NCI-H2227 (cell line): ENCODE results near the gene TPP1.
A peak's percentile ranks its signal among the peaks of the same experiment; 100 is the strongest.

ENCODE experiments used
- DNase-seq: peaks from one replicate; lab custom pipeline; 2025; ENCODE audit not compliant: unreplicated experiment; lab: John Stamatoyannopoulos, UW

Gene TPP1

DNA sequence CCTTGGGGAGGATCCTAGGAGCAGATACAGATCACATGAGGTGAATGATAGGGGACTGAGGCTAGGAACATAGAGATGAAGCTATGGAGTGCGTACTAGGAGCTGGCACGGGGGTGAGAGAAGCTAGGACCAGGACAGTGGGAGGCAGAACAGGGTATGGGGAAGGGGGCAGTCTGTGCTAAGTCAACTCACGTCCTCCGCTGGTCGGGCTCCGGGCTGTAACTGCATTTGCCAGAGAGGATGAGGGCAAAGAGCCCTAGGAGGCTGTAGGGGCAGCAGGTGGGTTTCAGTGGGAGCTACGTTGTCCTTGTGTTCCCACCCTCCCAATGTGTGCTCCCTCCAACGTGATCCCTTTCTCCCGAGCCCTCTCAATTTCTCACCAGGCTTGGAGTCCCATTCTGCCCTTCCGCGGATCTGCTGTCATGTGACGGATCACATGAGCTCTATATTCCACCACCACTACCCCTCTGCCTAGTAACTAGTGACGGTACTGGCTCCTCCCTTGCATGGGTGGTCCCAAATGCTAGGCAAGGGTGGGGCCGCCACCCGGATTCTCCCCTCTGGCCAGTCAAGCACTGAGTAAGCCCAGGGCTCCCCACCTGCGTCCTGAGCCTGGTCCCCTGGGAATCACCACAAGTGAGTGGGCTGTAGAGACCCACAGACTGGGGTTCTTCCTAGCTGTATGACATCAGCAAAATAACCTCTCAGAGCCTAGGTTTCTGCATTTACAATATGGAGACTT lies at the start of gene TPP1:
Gene TPP1 (minus strand): TSS at position 419 of the 742 bp plus-strand sequence. CDS start 22 bp downstream, at position 397.
- peak; percentile 98 for DNase-seq

DNA sequence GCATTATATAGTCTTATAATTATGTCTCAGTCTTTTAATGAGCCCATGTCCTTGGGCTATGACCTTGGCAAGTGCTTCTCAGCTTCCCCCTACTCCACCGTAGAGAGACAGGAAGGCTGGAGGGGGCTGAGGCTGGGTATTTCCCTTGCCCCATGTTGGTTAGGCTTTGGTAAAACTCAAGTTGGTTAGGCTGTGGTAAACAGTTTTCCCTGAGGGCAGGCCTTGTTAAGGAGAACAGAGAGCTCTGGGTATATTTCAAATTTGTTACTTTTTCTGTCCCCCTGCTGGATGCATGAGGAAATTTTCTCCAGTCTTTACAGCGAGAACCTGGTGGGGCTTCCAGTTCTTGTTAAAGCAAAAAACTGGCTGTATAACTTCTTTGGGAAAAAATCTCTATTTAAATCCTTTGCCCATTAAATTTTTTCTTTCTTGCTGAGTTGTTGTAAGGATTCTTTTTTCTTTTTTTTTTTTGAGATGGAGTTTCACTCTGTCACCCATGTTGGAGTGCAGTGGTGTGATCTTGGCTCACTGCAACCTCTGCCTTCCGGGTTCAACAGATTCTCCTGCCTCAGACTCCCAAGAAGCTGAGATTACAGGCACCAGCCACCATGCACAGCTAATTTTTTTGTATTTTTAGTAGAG lies 48.6 kb upstream of the TPP1 start:
- peak; percentile 17 for DNase-seq

DNA sequence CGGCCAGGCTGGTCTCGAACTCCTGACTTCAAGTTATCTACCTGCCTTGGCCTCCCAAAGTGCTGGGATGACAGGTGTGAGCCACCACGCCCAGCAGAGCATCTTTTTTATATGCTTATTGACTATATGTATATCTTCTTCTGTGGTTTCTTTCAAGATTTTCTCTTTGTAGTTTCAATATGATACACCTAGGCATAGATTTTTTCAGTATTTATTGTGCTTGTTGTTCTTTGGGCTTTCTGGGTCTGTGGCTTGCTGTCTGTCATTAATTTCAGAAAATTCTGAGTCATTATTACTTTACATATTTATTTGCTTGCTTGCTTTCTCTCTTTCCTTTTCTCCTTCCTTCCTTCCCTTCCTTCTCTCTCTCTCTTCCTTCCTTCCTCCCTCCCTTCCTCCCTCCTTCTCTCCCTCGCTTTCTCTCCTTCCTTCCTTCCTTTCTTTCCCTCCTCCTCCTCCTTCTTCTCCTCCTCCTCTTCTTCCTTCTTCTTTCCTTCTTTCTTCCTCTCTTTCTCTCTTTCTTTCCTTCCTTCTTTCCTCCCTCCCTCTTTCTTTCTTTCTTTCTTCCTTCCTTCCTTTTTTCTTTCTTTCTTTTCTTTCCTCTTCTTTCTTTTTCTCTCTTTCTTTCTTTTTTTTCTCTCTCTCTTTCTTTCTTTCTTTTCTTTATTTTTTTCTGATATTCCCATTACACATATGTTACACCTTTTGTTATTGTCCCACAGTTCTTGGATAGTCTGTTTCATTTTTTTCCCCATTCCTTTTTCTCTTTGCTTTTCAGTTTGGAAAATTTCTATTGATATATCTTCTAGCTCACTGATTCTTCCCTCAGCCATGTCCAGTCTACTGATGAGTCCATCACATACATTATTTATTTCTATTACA lies 47.3 kb upstream of the TPP1 start:
- DNase-seq, result no peak

DNA sequence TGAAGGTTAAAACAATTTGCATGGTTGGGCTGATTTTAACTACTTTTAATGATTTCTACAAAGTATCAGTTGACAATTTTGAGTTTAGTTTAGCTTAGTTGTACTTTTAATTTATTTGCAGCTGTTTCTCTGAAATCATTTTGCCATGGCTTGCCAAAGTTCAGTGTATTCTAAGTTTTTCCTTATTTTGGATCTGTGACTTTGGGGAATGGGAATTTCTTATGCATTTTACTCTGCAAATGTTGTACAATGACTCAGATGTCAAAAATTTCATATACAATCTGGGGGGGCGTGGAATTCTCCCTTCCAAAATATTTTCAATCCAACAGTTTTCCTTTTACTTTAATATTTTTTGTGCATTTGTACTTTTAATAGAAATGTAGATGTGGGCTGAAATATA lies 45.3 kb upstream of the TPP1 start:
- no peak for DNase-seq

DNA sequence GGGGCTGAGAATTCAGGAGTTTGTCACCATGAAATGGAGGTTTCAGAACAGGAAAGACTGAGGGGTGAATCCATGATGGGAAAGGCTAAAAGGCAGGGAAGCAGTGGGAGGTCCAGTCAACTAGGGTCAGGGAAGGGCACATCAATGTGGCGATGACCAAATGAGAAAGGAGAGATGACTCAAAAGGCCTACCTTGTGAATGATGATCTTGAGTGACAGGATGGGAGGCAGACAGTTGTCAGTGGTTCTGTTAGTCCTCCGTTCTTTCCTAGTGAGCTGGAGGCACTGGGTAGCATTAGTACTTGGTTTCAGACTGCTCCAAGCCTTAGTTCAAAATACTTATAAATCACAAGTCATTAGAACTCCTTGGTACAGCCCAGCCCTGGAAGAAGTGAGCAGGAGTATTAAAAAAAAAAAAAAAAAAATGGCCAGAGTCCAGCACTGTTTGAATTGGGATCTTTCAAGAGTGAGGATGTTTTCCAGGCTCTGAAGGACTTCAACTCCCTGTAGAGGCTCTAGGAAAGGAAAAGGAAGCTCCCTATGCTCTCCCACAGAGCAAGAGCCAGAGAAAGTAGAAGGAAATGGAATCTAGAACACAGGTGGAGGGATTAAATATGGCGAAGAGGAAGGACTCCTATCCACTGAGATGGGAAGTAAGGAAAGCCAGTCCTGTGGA lies 44.7 kb upstream of the TPP1 start:
- DNase-seq, result no peak

DNA sequence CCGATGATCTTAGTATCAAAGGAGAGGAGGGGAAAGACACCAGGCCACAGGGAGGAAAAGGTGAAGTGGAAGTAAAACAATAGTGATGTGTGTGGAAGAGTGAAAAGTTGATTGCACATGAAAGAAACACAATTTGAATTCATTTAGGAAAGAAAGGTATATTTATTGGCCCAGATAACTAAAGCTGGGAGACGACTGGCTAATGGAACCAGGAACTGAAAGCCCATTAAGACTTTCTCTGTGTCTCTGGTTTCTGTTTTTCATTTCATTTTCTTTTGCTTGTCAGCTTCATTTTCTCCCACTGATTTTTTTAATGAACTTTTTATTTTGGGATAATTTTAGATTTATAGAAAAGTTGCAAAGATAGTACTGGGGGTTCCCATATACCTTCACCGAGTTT lies 41.5 kb upstream of the TPP1 start:
- DNase-seq, result no peak

DNA sequence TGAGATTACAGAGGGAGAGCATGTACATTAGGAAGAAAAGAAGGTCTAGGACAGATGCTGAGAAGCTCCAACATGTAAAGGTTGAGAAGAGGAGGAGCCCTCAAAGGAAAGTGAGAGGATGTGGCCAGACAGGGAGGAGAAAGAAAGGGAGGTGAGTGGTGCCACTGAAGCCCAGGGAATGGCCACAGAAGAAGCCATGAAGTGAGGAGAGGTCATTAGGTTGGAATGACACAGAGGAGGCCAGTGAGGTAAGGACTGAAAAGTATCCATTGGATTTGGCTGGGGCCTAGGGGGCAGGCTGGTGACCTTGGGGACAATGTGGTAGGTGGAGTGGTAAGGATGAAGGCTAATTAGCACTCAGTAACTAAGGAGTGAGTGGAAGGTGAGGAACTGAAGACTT lies 39.4 kb upstream of the TPP1 start:
- no peak for DNase-seq

DNA sequence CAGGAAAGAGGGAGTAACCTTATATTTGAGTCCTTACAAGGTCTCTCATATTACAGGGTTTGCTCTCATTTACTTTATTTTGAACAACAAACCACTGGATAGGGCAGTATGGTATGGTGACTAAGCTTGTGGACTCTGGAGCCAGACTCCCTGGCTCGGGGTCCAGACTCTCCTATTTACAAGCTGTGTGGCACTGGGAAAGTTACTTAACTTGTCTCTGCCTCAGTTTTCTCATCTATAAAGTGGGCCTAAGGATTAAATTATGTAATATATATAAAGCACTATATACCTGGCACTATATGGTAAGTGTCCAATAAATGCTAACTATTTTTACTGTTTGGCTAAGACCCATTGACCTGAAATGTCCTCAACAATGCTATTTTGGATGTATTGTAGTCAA lies 38.1 kb upstream of the TPP1 start:
- no peak for DNase-seq

DNA sequence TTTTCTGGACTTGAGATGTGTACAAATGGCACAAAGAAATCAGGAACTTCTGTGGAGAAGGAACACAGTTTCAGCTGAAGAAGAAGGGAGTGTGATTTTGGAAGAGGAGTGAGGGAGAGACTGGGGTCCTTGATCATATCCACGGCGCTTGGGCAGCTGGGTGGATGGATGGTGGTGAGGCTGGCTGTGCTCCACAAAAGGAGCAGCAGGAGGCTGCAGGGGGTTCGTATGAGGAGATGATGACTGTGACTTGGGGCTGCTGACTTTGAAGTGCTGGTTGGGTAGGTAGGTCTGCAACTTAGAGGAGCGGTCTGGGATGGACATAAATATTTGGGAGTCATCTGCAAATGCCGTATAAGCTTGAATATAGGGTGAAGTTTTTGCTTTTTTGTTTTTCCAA lies 37.7 kb upstream of the TPP1 start:
- DNase-seq, result peak; percentile 18

DNA sequence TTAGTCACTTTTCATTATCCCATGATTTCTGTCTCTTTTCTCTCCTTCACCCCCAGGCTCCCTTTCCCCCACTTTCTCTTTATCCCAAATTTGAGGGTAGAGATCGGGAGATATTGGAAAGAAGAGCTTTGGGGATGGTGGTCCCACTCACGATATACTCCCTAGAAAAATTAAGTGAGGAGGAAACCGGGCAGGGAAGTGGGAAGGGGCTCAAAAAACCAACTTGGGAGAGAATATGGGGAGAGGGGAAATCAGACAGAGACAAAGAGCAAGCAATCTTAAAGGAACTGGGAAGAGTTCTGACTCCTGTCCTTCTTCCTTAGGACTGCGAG lies 37.3 kb upstream of the TPP1 start:
- no peak for DNase-seq

DNA sequence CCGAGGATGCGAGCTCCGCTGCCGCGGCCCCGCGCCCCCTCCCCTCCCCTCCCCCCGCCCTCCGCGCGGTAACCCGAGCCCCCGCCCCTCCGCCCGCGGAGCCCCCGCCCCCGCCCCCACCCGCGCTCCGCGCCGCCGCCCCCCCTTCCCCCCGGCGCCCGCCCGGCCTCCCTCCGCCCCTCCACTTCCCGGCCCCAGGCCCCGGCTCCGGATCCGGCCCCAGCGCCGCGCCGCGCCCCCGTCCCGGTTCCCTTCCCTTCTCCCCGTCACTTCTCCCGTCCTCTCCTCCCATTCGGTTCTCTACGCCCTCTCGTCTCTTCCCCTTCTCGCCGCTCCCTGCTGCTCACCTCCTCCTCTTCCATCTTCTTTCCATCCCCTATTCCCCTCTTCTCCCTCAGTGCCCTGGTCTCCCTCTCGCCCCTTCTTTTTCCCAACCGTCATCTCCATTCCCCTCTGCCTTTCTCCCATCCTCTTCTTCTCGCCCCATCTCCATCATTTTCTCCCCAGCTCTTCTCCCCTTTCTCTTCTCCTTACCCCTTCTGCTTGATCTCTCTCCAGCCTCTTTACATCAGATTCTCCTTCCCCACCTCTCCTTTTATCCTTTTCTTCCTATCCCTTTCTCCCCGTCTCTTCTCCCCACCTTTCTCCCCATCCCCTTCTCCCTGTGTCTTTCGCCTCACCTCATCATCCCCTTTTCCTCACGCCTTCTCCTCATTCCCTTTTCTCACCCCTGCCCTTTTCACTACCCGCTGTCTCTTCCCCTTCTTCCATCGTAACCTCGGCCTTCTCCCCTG lies 36.8 kb upstream of the TPP1 start, which contains the start of gene DCHS1:
Gene DCHS1 (minus strand): TSS at position 20 of the 794 bp plus-strand sequence. CDS start 14,196 bp downstream, outside the sequence.
- peak; percentile 71 for DNase-seq

DNA sequence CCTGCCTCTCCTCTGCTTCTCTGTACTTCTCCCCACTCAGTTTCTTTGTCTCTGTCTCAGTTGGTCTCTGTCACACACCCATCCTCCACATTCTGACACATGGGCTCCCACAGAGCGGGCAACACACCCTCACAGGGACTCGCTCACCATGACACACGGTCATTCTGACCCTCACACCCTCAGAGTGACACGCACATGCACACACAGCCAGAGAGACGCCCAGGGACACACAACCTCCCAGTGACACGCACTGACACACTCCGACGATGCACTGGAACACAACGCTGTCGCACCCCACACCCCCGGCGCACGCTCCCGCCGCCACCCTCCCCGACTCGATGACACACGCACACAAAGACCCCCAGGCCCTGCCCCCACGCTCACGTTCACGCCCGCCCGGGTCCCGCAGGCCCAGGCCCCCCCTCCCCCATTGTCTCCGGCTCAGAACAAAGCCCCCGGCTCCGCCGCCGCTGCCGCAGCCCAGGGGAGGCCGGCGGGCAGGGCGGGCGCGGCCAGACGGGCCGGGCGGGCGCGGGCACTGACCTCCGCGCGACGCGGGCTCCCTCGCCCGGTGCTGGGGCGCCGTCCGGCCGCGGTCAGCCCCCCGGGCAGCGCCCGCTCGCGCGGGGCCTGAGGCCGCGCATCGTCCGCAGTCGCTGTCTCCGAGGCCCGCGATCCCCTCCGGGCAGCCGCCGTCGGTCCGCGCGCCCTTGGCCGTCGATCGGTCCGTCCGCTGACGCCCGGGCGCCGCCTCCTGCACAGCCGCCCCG lies 36.0 kb upstream of the TPP1 start:
- peak; percentile 60 for DNase-seq

DNA sequence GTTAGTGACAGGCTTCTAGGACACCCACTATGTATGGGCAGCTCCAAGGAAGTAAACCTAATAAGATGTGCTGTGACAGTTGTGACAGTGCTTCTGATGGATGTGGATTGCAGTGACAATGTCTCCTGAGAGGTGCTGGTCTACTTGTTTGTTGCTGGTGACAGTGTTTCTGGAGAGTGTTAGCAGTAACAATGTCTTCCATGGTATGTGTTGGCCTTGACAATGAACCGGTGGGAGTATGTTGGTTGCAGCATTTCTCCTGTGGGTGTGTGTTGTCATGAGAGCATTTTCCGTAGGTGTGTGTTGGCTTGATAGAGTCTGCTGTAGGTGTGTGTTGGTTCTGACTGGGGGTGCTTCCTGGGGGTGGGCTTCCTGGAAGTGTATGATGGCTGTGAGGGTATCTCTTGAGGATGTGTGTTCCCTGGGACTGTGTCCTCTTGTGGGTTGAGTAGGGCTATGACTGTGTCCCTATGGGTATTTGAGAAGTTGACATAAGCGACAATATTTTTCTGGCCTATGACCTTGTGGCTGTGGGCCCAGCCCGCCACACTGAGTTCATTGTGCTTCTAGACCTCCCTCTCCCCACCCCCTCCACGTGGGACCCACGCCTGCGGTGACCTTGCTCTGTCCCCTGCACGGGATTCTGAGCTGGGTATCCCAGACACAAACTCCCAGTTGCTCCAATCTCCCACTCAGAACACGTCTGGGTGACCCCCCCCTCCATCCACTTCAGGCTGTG lies 35.2 kb upstream of the TPP1 start:
- DNase-seq, result peak; percentile 52

DNA sequence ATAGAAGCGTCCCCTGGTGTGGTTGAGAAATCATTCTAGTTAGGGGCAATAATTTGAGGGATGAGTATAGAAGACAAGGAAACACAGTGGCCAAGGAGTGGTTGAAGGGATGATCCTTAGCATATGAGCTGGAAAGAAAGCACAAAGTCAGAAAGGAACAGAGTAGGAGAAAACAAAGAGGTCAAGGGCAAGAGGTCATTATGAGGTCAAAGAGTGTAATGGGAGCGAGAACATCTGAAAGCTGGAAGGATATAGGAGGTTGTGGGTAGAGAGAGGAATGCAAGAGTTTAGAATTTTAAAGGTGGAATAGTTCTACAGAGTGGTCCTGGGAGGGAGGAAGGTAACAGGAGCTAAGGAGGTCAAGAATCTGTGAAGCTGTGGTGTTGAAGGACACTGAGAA lies 34.4 kb upstream of the TPP1 start:
- no peak for DNase-seq

DNA sequence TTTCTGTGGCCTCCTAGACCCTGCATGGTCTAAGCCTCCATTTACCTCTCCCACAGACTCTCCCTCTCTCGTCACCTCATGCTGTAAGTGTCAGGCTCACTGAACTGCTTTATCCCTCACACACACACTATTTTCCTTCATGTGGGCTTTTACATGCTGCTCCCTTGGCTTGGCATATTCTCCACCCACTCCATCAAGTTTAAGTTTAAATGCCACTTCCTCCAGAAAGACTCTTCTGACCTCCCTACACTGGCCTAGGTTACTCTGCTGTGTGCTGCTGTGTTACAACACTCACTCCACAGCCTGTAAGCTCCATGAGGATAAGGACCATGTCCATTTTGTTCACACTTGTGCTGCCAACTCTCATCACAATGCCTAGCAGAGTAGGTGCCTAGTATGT lies 33.9 kb upstream of the TPP1 start:
- no peak for DNase-seq

DNA sequence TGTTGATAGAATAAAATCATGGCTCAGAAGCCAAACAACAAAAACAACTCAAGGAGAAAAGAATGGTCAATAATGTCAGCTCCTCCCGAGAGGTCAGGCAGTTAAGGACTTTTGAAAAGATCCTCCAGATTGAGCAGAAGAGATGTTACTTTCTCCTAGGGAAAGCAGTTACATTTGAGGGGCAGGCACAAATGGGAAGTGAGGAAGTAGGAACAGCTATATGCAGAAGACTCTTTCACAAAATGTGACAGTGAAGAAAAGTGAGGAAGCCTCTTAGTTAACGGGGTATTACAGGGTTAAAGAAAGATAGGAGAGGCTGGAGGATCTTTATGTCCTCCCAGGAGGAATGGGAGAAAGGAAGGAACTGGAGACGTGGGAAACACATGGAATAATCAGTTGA lies 33.0 kb upstream of the TPP1 start:
- DNase-seq, result no peak

DNA sequence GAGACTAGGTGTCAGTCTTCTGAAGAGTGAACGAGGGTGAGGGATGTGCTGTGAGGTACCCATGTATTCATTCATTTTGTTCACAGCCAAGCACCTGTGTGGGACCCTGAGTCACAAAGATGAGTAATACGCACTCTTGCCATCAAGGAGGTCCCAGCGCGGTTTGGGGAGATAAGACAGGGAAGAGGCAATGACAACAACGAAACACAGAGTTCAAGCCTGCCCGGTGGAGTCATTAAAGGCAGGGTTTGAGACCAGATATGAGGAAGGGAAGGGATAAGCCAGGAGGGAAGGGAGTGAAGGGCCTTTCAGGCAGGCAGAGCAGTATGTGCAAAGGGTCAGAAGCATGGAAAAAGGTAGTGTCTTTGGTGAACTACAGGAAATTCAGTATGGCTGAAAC lies 31.8 kb upstream of the TPP1 start:
- DNase-seq, result no peak

DNA sequence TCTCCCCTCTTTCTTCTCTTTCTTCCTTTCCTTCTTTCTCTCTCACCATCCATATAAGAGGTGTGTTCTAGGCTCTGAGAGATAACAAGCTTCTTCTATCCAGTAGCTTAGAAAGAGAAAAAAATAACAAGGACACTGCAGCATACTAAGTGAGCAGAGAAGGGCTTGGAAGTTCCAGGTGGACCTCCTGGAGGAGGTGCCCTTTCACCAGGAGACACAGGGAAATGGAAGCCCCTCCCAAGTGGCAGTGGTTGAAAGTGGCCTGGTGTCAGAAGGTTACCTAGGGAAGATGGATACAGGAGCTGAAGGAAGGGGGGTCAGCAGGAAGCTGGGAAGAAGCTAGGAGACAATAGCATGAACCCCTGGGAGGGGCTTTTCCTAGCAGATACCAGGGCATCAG lies 30.9 kb upstream of the TPP1 start:
- DNase-seq, result no peak

DNA sequence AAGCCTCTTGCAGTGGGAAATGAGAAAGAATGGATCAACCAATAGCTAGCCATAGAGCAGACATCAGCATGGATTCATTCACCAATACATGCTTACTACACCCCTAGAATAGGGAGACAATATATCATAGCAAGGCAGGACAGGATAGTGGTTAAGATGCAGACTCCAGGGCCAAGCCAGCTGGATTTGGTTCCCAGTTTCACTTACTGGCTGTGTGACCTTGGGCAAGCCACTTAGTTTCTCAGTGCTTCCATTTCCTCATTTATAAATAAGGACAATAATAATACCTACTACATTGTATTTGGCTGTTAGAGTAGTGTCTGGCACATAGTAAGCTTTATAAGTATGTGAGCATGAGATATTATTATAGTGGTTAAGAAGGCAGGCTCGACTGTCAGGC lies 29.3 kb upstream of the TPP1 start:
- DNase-seq, result no peak
